ENCODE data around the gene MOGAT3.

The MOGAT3 gene

DNA sequence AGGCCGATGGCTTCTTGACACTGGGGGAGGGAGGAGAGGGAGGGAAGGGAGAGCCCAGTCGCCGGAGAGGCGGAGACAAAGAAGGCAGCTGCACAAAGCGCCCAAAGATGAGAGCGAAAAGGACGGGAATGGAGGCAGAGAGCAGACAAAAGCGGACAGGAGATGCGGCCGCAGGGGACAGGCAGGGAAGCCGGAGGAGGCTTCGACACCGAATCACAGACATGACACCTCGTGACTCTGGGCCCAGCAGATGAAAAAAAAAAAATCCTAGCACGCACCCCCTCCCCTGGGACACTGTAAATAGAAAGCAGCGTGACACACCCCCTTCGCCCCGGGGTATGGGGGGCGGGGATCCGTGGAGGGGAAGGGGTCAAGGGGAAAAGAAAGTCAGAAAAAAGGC is 21.7 kb downstream of the MOGAT3 start:
- no peaks in the 10 kb centered on the region for H3K9me3 ChIP-seq (ENCODE audit: low read length)
- H3K4me3 ChIP-seq (ENCODE audit: low read depth, low read length, poor library complexity, severe bottlenecking), result no peak overlapping the region
- no peak overlapping the region for H3K27ac ChIP-seq (ENCODE audit: low read depth, low read length, poor library complexity, severe bottlenecking)
- H3K4me2 ChIP-seq (ENCODE audit: low read length), result no peak overlapping the region
- H2AFZ ChIP-seq (ENCODE audit: low read length), result no peak overlapping the region
- H3K27me3 ChIP-seq (ENCODE audit: insufficient read depth, low read length), result peaks cover 10% of the 10 kb centered on the region
- no peaks in the 10 kb centered on the region for H3K36me3 ChIP-seq (ENCODE audit: insufficient read depth, low read length)
- H3K79me2 ChIP-seq (ENCODE audit: insufficient read depth, low read length), result no peaks in the 10 kb centered on the region
- H4K20me1 ChIP-seq (ENCODE audit: insufficient read depth, low read length), result no peaks in the 10 kb centered on the region
- H3K4me1 ChIP-seq (ENCODE audit: insufficient read depth, low read length, severe bottlenecking), result no peaks in the 10 kb centered on the region
- no peaks in the 10 kb centered on the region for H3F3A ChIP-seq (ENCODE audit: insufficient read depth, low read length)
- H3K9ac ChIP-seq (ENCODE audit: low read length), result no peak overlapping the region
- TF ChIP-seq EZH2 (IDR thresholded peaks at IDR 0.05; ENCODE audit: borderline replicate concordance, low read length), result no peak
- TF ChIP-seq, protein P1, sequence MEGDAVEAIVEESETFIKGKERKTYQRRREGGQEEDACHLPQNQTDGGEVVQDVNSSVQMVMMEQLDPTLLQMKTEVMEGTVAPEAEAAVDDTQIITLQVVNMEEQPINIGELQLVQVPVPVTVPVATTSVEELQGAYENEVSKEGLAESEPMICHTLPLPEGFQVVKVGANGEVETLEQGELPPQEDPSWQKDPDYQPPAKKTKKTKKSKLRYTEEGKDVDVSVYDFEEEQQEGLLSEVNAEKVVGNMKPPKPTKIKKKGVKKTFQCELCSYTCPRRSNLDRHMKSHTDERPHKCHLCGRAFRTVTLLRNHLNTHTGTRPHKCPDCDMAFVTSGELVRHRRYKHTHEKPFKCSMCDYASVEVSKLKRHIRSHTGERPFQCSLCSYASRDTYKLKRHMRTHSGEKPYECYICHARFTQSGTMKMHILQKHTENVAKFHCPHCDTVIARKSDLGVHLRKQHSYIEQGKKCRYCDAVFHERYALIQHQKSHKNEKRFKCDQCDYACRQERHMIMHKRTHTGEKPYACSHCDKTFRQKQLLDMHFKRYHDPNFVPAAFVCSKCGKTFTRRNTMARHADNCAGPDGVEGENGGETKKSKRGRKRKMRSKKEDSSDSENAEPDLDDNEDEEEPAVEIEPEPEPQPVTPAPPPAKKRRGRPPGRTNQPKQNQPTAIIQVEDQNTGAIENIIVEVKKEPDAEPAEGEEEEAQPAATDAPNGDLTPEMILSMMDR (IDR thresholded peaks at IDR 0.05; ENCODE audit: low read length), result no peak
- no peaks in the 10 kb centered on the region for H3K9me2 ChIP-seq (ENCODE audit: low read depth, low read length)

DNA sequence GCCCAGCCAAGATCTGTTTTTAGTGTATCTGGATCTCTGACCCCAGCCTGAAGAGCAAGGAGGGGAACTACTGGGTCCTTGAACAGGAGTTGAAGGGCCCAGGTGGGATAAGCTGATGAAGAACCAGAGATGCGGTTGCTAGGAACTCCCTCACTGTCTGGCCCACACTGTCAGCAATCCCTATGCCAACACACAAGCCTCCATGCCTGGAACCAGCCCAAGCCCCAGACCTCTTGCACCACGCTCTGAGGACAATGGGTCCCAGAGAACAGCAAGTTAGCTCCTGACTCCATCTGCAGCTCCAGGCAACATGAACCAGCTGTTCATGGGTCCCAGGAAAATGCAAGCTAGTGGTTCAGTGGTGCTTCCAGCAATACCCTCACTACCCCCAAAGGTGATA is 23.2 kb downstream of the MOGAT3 start:
- no peaks in the 10 kb centered on the region for H3F3A ChIP-seq (ENCODE audit: insufficient read depth, low read length)
- no peak overlapping the region for H2AFZ ChIP-seq (ENCODE audit: low read length)
- H3K9me3 ChIP-seq (ENCODE audit: low read length), result no peaks in the 10 kb centered on the region
- no peaks in the 10 kb centered on the region for H3K36me3 ChIP-seq (ENCODE audit: insufficient read depth, low read length)
- TF ChIP-seq, protein P1 (IDR thresholded peaks at IDR 0.05; ENCODE audit: low read length), result no peak
- no peak for TF ChIP-seq EZH2 (IDR thresholded peaks at IDR 0.05; ENCODE audit: borderline replicate concordance, low read length)
- no peaks in the 10 kb centered on the region for H3K79me2 ChIP-seq (ENCODE audit: insufficient read depth, low read length)
- no peaks in the 10 kb centered on the region for H3K9me2 ChIP-seq (ENCODE audit: low read depth, low read length)
- no peak overlapping the region for H3K27ac ChIP-seq (ENCODE audit: low read depth, low read length, poor library complexity, severe bottlenecking)
- no peaks in the 10 kb centered on the region for H3K4me1 ChIP-seq (ENCODE audit: insufficient read depth, low read length, severe bottlenecking)
- no peak overlapping the region for H3K9ac ChIP-seq (ENCODE audit: low read length)
- no peaks in the 10 kb centered on the region for H4K20me1 ChIP-seq (ENCODE audit: insufficient read depth, low read length)
- H3K27me3 ChIP-seq (ENCODE audit: insufficient read depth, low read length), result peaks cover 10% of the 10 kb centered on the region
- no peak overlapping the region for H3K4me3 ChIP-seq (ENCODE audit: low read depth, low read length, poor library complexity, severe bottlenecking)
- no peak overlapping the region for H3K4me2 ChIP-seq (ENCODE audit: low read length)

DNA sequence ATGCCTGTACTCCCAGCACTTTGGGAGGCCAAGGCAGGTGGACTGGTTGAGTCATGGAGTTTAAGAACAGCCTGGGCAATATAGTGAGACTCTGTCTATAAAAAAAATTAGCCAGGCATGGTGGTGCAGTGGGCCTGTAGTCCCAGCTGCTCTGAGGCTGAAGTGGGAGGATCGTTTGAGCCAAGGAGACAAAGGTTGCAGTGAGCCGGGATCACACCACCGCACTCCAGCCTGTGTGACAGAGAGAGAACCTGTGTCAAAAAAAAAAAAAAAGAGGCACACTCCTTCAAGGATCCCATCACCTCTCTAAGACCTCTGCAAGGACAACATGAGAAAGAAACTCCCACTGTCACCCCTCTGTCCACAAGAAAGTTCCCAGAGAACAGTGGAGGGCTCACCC is 25.2 kb downstream of the MOGAT3 start:
- Histone ChIP-seq H3K4me3 (ENCODE audit: low read depth, low read length, poor library complexity, severe bottlenecking) (no peak overlapping the region), H3F3A (ENCODE audit: insufficient read depth, low read length) (no peaks in the 10 kb centered on the region), H3K4me2 (ENCODE audit: low read length) (no peak overlapping the region), H3K27ac (ENCODE audit: low read depth, low read length, poor library complexity, severe bottlenecking) (no peak overlapping the region), H3K79me2 (ENCODE audit: insufficient read depth, low read length) (no peaks in the 10 kb centered on the region), H3K9ac (ENCODE audit: low read length) (no peak overlapping the region), H3K27me3 (ENCODE audit: insufficient read depth, low read length) (peaks cover 18% of the 10 kb centered on the region), H3K36me3 (ENCODE audit: insufficient read depth, low read length) (no peaks in the 10 kb centered on the region), H2AFZ (ENCODE audit: low read length) (no peak overlapping the region), H3K9me3 (ENCODE audit: low read length) (no peaks in the 10 kb centered on the region), H3K4me1 (ENCODE audit: insufficient read depth, low read length, severe bottlenecking) (no peaks in the 10 kb centered on the region), H4K20me1 (ENCODE audit: insufficient read depth, low read length) (no peaks in the 10 kb centered on the region), H3K9me2 (ENCODE audit: low read depth, low read length) (no peaks in the 10 kb centered on the region)
- no peak for TF ChIP-seq EZH2 (IDR thresholded peaks at IDR 0.05; ENCODE audit: borderline replicate concordance, low read length)
- TF ChIP-seq, protein P1 (IDR thresholded peaks at IDR 0.05; ENCODE audit: low read length), result no peak

Measured in OCI-LY1 (cell line).